Raji (cell line): Measurements from ENCODE around the gene ETFA.

Experiments
- POLR2A ChIP-seq: IDR thresholded peaks from 2 replicates; pipeline ENCODE4 v1.6.1; 2011; ENCODE audit warnings: low read depth, low read length, control low read depth; ENCODE audit not compliant: insufficient read depth

The ETFA gene

GRCh38 chr15:76201536-76202255, 109.6 kb downstream of the ETFA start:
- no peak for TF ChIP-seq POLR2A

- no peak for TF ChIP-seq POLR2A
Observed at GRCh38 chr15:76200641-76201105, 110.6 kb downstream of the ETFA start.

GRCh38 chr15:76200083-76200465, 111.2 kb downstream of the ETFA start:
- no peak for TF ChIP-seq POLR2A

- no peak for TF ChIP-seq POLR2A
Observed at GRCh38 chr15:76199106-76200082, 111.9 kb downstream of the ETFA start.

GRCh38 chr15:76198456-76199105, 112.7 kb downstream of the ETFA start:
- TF ChIP-seq POLR2A, result no peak

- no peak for TF ChIP-seq POLR2A
Observed at GRCh38 chr15:76197703-76198455, 113.4 kb downstream of the ETFA start.

- TF ChIP-seq POLR2A, result no peak
Observed at GRCh38 chr15:76196269-76197231, 114.7 kb downstream of the ETFA start.

GRCh38 chr15:76195506-76196268, 115.6 kb downstream of the ETFA start:
- no peak for TF ChIP-seq POLR2A

GRCh38 chr15:76193934-76194333, 117.3 kb downstream of the ETFA start:
- TF ChIP-seq POLR2A, result no peak

GRCh38 chr15:76192715-76193114, 118.6 kb downstream of the ETFA start:
- no peak for TF ChIP-seq POLR2A

- no peak for TF ChIP-seq POLR2A
Observed at GRCh38 chr15:76191539-76192244, 119.6 kb downstream of the ETFA start.

- TF ChIP-seq POLR2A, result no peak
Observed at GRCh38 chr15:76190751-76191538, 120.3 kb downstream of the ETFA start.

- TF ChIP-seq POLR2A, result no peak
Observed at GRCh38 chr15:76190070-76190564, 121.2 kb downstream of the ETFA start.
